Suprapubic skin (tissue), 3 donors: ENCODE data around the gene MACO1.
"Not testable (repeated sequence)": the region's sequence is repeated elsewhere in the genome, so short reads cannot be mapped to it uniquely, and the experiment has no call there.

Source experiments
- EP300 ChIP-seq: sonication (generic); formaldehyde crosslinking; IDR thresholded peaks from one replicate; pipeline ENCODE4 v1.6.1; 2017; ENCODE audit warnings: antibody characterized with exemption
- POLR2A ChIP-seq, 2 donors: fragments of 450-650 bp; IDR thresholded peaks; one replicate each; pipeline ENCODE4 v1.6.1; 2017; ENCODE audit warnings: antibody characterized with exemption in 2 of 2, mild to moderate bottlenecking in 2 of 2, moderate library complexity in 2 of 2
- TF ChIP-seq, protein P1 (sequence below), 2 donors: fragments of 200-600 bp in 1 of 2; fragments of 450-650 bp in 1 of 2; sonication (generic) in 1 of 2; IDR thresholded peaks; one replicate each; pipeline ENCODE4 v1.5.1; 2016 to 2019; ENCODE audit warnings: antibody characterized with exemption in 2 of 2, mild to moderate bottlenecking in 1 of 2, moderate library complexity in 1 of 2

DNA sequence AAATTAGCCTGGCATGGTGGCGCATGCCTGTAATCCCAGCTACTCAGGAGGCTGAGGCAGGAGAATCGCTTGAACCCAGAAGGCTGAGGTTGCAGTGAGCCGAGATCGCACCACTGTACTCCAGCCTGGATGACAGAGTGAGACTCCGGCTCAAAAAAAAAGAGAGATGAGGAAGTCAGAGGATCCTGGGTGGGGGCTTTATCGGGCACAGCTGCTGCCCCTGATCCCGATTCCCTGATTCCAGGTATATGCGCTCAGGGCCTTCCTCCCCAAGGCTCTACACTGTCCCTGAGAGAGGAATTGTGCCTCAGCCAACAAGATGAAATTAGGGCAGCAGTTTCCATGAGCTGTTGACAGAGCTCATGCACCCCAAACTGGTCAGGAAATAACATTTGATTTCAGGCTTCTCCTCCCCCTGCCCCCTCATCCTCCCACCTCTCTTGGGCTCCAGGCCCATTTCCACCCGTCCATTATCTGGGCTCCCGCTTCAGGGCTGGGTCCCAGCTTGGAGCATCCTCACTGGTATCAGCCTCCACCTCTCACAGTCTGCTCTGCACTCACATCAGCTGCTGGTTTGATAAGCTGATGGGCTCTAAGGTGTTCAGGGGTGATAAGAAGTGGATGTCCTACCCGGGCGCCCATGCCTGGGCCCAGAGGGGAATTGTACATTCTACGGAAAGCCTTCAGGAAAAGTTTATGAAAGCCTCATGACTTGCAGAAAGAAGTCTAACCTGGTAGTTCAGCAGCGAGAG lies 17.6 kb upstream of the MACO1 start:
- TF ChIP-seq, protein P1, sequence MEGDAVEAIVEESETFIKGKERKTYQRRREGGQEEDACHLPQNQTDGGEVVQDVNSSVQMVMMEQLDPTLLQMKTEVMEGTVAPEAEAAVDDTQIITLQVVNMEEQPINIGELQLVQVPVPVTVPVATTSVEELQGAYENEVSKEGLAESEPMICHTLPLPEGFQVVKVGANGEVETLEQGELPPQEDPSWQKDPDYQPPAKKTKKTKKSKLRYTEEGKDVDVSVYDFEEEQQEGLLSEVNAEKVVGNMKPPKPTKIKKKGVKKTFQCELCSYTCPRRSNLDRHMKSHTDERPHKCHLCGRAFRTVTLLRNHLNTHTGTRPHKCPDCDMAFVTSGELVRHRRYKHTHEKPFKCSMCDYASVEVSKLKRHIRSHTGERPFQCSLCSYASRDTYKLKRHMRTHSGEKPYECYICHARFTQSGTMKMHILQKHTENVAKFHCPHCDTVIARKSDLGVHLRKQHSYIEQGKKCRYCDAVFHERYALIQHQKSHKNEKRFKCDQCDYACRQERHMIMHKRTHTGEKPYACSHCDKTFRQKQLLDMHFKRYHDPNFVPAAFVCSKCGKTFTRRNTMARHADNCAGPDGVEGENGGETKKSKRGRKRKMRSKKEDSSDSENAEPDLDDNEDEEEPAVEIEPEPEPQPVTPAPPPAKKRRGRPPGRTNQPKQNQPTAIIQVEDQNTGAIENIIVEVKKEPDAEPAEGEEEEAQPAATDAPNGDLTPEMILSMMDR (IDR thresholded peaks at IDR 0.05), result not testable (repeated sequence)
- not testable (repeated sequence) for TF ChIP-seq POLR2A (IDR thresholded peaks at IDR 0.05); EP300
